Left renal cortex interstitium (tissue), 4 donors: ENCODE results near the gene DDX1. TPM values are rescaled to one million over a fixed set of nuclear protein-coding genes. Genes with fewer than 3 reads are reported as not detected.
"Not testable (repeated sequence)": the region's sequence is repeated elsewhere in the genome, so short reads cannot be mapped to it uniquely, and the experiment has no call there.

Experiments used
- DNase-seq, 4 donors: peaks; one replicate each; pipeline ENCODE4 v3.0.0-alpha.2; 2013; ENCODE audit warnings: low read depth in 4 of 4, low spot score in 2 of 4, missing footprints in 1 of 4
- polyA plus RNA-seq, 4 donors: library from polyadenylated mRNA; unstranded; fragments of 120-200 nt; gene quantifications; one replicate each; pipeline ENCODE4 v1.2.1, GENCODE V29; 2013; ENCODE audit not compliant: insufficient read length in 4 of 4

The DDX1 gene
- polyA plus RNA-seq, 4 donors, result 148 to 187 (median 173) TPM

DNA sequence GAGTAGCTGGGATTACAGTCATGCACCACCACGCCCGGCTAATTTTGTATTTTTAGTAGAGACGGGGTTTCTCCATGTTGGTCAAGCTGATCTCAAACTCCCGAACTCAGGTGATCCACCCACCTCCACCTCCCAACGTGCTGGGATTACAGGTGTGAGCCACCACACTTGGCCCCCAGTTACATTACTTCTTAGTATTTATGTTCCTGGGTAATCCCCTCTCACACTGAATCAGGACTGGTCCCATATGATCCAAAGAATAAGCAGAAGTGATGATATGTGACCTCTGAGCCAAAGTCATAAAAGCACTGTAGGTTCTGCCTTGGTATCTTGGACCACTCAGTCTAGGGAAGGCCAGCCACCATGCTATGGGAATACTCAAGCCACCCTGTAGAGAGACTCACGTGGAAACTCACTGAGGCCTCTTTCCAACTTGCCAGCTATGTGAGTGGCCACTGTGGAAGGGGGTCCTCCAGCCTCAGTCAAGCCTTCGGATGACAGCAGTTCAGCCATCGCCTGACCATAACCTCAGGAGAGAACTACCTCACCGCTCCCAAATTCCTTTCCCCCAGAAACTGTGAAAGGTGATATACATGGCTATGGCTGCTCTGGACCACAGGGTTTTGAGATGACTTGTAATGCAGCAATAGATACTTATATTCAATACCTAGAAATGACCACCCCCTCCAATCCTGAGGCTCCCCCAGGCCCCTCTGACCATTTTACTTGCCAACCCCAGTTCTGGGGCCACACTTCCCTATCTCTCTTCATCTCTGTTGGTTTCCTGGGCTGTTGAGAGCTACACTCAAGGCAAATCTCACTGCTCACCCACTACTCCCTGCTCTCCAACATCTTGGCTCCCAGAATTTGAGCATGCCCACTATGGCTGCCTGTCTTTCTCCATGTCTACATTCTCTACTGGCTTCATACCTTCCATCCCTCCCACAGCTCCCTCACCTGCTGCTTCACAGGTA lies 80.5 kb downstream of the DDX1 start:
- no peak for DNase-seq

DNA sequence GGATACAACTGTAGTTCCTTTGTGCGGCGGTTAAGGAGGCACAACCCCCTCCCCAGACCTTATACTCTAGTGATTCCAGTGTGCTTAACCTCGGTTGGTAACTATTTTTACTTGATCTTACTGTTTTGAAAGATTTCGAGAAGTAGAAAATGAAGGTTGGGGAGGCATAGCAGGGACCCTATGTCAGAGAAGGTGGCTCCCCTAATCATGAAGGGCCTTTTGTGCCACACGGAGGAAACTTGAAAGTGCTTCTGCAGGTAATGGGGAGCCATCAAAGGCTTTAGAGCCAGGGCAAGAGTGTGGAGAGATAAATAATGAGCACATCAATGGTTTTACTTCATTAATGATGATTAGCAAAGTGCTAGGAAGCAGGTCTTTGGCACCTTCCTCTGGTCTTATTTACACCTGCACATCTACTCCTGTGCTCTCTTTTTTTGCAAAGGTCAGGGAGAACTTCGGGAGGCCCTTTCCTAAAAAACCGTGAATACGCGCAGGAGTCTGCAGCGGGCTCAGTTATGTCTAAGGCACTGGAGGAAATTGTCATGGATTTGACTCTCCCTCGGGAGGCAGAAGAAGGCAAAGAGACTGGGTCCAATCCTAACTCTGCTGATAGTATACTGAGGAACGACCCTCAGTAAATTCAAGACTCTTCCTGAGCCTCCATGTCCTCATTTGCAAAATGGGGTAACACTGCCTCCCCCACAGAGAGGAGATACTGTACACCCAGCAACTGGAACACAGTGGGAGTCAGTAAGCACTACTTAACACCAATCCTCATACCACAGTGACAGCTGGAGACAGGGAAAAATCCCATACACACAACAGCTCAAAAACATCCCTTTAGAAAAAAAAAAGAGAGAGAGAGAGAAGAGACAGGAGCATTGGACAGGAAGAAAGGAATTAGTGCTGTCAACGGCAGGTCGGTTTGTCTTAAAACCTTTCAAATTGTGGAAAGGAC lies 81.6 kb downstream of the DDX1 start:
- DNase-seq, result no peak

DNA sequence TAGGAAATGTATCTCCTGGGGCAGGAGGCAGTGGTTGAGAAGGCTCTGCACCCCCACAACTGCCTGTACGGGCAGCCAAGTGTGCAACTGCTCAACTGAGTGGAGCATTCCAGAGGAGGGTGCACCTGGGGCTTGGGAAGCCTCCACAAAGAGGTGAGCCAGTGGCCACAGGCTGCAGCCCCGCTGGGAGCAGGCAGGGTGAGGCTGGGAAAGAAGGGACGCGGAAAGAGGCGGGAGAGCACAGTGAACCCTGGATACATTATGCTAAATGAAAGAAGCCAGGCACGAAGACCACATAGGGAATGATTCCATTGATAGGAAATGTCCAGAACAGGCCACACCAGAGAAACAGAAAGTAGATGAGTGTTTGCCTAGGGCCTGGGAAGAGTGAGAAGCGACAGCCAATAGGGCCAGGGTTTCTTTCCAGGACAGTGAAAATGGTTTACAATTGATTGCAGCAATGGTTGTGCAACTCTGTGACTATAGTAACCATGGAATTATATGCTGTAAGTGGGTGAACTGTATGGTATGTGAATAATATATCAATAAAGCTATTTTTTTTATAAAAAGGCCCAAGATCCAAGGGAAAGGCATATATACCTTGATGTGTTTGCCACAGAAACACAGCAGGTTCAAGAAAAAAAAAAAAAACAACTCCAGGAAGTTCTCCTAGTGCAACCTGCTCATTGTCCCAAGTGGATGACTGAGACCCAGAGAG lies 82.4 kb downstream of the DDX1 start:
- DNase-seq, result no peak

DNA sequence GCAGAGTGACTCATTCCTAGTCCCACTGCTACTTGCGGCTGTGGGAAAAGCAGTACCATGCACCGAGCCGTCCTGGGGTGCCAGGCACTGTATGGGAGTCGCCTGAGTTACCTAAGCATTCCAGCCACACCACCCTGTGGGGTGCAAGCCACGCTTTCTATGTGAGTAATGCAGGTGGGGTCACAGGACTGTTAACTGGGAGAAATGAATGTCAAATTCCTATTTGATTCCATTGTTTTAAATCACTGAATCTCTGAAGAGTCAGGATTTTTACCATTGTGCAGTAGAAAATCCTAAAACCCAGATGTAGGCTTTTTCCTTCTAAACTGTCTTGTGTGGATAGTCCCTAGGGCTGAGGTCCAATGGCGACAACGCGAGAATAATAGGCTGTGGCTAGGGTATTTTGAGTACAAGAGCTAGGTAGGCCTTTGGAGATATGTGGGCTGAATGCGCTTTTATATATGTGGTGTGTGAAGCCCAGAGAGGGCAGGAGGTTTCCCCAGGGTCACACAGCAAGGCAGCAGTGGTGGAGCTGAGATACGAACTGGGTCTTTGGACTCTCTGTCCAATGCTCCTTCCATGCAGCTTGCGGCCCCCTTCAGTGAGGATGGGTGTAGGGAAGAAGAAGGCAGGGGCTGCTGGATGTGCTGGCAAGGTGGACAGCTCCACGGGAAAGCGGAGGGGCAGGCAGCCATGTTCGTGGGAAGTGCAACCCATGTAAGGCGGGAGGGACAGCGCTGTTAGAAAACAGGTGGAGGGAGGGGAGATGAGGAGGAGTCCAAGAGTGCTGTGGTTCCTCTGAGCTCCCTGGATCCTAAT lies 83.2 kb downstream of the DDX1 start:
- no peak for DNase-seq

DNA sequence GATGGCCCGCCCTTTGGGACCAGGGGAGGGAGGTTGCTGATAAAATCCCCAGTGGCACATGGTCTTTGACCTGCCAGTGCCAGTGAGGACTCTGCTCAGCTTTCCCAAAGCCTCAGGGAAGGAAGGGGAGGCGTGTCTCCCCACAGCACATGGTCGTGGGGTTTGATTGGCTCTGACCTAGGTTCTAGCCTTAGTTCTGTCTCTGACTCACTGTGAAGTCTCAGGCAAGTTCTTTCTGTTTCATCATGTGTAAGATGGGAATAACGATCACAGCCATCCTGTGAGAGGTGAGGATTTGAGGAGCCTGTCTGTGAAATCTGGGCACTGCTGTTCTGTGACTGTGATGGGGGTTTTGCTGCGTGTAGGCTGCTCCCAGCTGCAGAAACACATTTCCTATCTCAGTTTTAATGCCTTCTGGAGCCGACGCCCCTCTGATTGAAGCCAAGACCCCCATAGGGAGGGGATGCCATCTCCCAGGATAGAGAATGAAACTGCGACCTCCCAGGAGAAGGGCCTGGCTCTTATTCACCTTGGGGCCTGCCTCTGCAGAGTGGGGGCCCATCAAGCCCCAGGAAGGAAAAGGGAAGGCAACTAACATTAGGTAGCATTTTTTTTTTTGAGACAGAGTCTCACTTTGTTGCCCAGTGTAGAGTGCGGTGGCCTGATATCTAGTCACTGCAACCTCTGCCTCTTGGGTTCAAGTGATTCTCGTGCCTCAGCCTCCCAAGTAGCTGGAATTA lies 84.0 kb downstream of the DDX1 start:
- no peak for DNase-seq

DNA sequence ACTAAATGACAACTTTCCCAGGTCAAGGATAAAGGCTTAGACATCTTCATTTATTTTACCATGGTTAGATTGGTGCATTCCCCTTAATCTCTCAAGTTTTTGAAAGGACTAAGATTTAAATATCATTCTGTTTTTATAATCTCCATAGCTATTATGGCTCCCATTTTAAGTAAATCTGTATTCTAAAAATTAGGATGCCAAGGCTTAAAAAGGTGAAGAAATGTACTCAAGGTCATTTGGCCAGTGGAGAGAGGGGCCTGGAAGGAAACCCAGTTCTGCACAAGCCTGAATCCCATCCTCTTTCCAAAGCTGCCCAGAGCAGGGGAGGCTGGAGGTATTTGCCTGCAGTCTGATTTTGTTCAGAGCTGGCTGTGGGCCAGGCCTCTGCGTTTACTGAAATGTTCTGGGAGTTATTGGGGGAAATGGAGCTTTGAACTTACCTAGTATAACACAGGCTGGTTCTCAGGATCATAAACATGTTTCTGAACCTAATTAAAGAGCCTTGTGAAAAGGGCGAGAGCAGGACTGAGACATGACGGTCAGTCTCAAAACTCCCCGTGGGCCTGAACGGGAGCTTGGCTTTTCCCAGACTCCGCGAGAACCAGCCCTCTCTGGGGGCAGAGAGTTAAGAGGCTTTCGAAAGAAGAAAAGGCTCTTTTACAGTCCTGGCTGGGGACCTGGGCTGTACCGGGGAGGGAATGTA lies 85.6 kb downstream of the DDX1 start:
- DNase-seq, result peak in 1 of 4 donors; percentile 59

DNA sequence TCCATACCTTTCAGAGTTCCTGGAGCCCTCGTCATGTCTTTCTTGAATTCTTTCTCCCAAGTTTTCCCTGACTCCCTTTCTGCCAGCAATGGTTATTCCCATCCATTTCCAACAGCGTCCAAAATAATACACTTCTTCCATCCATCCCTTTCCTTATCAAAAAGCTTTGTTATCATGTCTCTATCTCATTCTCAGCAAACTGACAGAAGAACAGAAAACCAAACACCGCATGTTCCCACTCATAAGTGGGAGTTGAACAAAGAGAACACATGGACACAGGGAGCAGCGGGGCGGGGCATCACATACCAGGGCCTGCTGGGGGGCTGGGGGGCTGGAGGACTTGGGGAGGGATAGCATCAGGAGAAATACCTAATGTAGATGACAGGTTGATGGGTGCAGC lies 86.7 kb downstream of the DDX1 start:
- no peak for DNase-seq

DNA sequence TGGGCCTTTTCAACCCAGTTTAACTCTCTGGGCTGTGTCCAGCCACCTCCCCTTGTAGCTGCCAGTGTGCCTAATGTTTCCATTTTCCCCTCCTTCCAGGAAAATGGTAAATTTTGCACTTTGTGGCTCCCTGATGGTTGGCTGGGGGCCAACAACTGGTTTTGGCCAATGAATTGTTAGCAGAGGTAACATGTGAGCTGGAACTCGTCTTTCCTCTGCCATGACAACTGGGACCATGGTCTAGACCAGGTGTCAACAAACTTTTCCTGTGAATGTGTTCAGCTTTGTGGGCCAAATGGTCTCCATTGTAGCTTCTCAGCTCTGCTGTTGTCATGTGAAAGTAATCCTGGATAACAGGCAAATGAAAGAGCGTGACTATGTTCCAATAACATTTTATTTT lies 87.2 kb downstream of the DDX1 start:
- no peak for DNase-seq

DNA sequence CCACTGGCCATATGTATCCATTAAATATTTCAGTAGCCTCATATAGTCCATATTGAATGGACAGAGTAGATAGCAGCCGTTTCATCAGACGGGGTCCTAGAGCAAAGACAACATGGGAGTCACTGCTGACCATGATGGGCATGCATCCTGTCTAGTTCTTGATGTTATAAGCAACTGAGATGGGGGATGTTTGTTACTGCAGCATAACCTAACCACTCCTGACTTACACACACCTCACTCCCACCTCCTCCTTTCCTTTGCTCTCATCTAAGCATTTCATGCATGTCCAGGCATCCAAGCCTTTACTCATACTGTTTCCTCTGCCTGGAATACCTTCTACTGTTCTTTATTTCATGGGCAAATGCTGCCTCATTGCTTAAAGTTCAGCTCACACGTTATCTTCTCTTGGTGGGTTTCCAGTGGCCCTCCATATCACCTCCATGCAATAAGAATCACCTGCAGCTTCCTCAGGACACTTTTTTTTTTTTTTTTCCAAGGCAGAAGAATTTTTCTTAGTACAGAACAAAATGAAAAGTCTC lies 87.8 kb downstream of the DDX1 start:
- DNase-seq, result no peak

DNA sequence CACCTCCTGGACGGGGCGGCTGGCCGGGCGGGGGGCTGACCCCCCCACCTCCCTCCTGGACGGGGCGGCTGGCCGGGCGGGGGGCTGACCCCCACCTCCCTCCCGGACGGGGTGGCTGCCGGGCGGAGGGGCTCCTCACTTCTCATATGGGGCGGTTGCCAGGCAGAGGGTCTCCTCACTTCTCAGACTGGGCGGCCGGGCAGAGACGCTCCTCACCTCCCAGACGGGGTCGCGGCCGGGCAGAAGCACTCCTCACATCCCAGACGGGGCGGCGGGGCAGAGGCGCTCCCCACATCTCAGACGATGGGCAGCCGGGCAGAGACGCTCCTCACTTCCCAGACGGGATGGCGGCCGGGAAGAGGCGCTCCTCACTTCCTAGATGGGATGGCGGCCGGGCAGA lies 88.5 kb downstream of the DDX1 start:
- DNase-seq, result not testable (repeated sequence)

Other genes with a start within 250 kb of the DDX1 start
- 10 to 100 TPM; 59.5 to 62.8 (median 61.5) TPM for gene NBAS, start 30.5 kb upstream of the DDX1 start, polyA plus RNA-seq